ENCODE results near the gene SH3BGRL2. TPM values are rescaled to one million over a fixed set of nuclear protein-coding genes. Genes with fewer than 3 reads are reported as not detected.

Gene SH3BGRL2
- total and polyA plus RNA-seq, 2 experiments from 2014 or later: 8.4 to 24.5 TPM

- H3K9me2 ChIP-seq (ENCODE audit: insufficient read depth): no peaks in the 10 kb centered on the region
- H3K27me3 ChIP-seq (ENCODE audit: insufficient read depth): no peaks in the 10 kb centered on the region
- no peak overlapping the region for H3K4me3 Mint-ChIP-seq
- H3K4me2 ChIP-seq: no peak overlapping the region
- H3K4me3 ChIP-seq: no peak overlapping the region
- H3K27me3 Mint-ChIP-seq (ENCODE audit: insufficient read depth, low read depth, poor library complexity): peaks cover 4% of the 10 kb centered on the region
- peaks cover 23% of the 10 kb centered on the region for H3K4me1 ChIP-seq (ENCODE audit: insufficient read depth)
- peaks cover 5% of the 10 kb centered on the region; the same call in 1 of the 3 replicates for H3K36me3 Mint-ChIP-seq (ENCODE audit: low read depth)
- no peak overlapping the region for H2AFZ ChIP-seq
- 0 out of 2 replicates have a peak, but pooled peaks cover 3% of the 10 kb centered on the region for H3F3A ChIP-seq (replicated peaks; ENCODE audit: low read depth)
- no peaks in the 10 kb centered on the region for H3K36me3 ChIP-seq (ENCODE audit: insufficient read depth)
- peaks cover 37% of the 10 kb centered on the region for H3K4me1 Mint-ChIP-seq
- H4K20me1 ChIP-seq (replicated peaks; ENCODE audit: insufficient read depth): no peaks in the 10 kb centered on the region
- 0 out of 2 replicates have a peak overlapping the region, but pooled peaks have one; percentile 3 for H3K27ac Mint-ChIP-seq
- no peak overlapping the region for H3K27ac ChIP-seq (ENCODE audit: low read depth)
- H3K9me3 Mint-ChIP-seq: no peaks in the 10 kb centered on the region
- ATAC-seq (no peak), DNase-seq (ENCODE audit: low spot score) (no peak)
- no peaks in the 10 kb centered on the region for H3K79me2 ChIP-seq (replicated peaks; ENCODE audit: insufficient read depth)
- TF ChIP-seq STAT1 (IDR thresholded peaks at IDR 0.05; ENCODE audit: unreplicated experiment): no peak
- no peak for TF ChIP-seq ETS1 (IDR thresholded peaks at IDR 0.05)
- no peak for TF ChIP-seq ZNF462 (CRISPR knock-in tag; IDR thresholded peaks at IDR 0.05)
- TF ChIP-seq EZH2 (IDR thresholded peaks at IDR 0.05; ENCODE audit: low read depth, unreplicated experiment): no peak
- no peak for TF ChIP-seq CREB1 (CRISPR knock-in tag; IDR thresholded peaks at IDR 0.05; ENCODE audit: low read depth)
- no peak for TF ChIP-seq ZNF331 (CRISPR knock-in tag; IDR thresholded peaks at IDR 0.05; ENCODE audit: low read depth)
- TF ChIP-seq CTCF (conservative IDR thresholded peaks at IDR 0.05; ENCODE audit: low read depth in 2 of 2): no peak
- no peak for TF ChIP-seq POLR2AphosphoS5 (IDR thresholded peaks at IDR 0.05; ENCODE audit: low read depth)
- TF ChIP-seq NANOG (IDR thresholded peaks at IDR 0.05; ENCODE audit: borderline replicate concordance): no peak
- no peak for TF ChIP-seq EZH2phosphoT487 (IDR thresholded peaks at IDR 0.05; ENCODE audit: unreplicated experiment)
- no peak for TF ChIP-seq ZNF114 (CRISPR knock-in tag; IDR thresholded peaks at IDR 0.05)
Observed at GRCh38 chr6:79669766-79670165, 38.6 kb downstream of the SH3BGRL2 start.
